ENCODE data around the gene LONRF3.
"Not testable (repeated sequence)": the region's sequence is repeated elsewhere in the genome, so short reads cannot be mapped to it uniquely, and the experiment has no call there.

Gene LONRF3

DNA sequence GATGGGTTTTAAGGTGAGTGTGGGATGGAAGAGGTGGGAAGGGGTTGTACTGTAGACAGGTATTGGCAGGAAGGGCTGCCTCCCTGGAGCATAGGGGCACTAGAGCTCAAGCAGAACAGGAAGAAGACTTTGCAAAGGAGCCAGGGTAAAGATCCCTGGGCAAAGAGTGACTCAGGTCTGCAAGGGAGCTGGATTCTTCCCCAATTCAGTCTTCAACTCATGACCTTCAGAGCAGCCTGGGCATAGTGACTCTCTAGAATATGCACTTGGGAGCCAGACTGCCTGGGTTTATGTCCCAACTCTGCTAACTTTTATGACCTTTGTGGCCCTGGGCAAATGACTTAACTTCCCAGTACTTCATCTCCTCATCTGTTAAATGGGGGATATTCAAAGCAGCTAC is 4.0 kb downstream of the LONRF3 start:
- peak; percentile 19 for DNase-seq
- in situ Hi-C loops (cut with MboI; ENCODE audit: low pct_unique_long_range_greater_than_20kb, low sequenced_read_pairs) = no loop called here

- no peak for DNase-seq
- in situ Hi-C loops (cut with MboI; ENCODE audit: low pct_unique_long_range_greater_than_20kb, low sequenced_read_pairs) = no loop called here
These were observed 6.3 kb downstream of the LONRF3 start for GRCh38 chrX:118980761-118981160.

- DNase-seq = no peak
- in situ Hi-C loops (cut with MboI; ENCODE audit: low pct_unique_long_range_greater_than_20kb, low sequenced_read_pairs) = no loop called here
These were observed 9.1 kb downstream of the LONRF3 start for GRCh38 chrX:118983513-118983912.

GRCh38 chrX:118988911-118989310 is 14.5 kb downstream of the LONRF3 start:
- in situ Hi-C loops (cut with MboI; ENCODE audit: low pct_unique_long_range_greater_than_20kb, low sequenced_read_pairs) = no loop called here
- DNase-seq = peak; percentile 48

- in situ Hi-C loops (cut with MboI; ENCODE audit: low pct_unique_long_range_greater_than_20kb, low sequenced_read_pairs) = no loop called here
- DNase-seq = no peak
These were observed 15.5 kb downstream of the LONRF3 start for GRCh38 chrX:118989886-118990285.

DNA sequence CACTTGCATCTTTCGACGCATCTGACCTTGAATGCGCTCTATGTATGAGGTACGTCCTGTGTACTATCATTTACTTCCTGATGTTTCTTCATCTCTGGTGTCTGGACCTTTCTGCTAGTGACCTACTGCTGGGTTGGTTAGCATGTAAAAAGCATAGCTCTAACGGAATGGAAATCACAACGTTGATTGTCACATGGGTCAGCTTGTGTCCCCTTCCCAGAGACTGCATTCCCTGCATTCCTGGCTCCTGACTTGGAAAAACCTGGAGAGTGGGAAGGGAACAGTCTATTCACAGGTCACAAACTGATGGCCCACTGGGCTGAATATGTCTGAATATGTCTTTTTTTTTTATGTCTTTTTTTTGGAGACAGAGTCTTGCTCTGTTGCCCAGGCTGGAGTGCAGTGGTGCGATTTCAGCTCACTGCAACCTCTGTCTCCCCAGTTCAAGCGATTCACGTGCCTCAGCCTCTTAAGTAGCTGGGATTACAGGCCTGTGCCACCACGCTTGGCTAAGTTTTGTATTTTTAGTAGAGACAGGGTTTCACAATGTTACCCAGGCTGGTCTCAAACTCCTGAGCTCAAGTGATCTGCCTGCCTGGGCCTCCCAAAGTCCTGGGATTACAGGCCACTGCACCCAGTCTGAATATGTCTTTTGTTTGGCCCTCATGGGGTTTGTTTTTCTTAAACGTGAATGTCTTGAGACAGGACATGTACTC is 16.3 kb downstream of the LONRF3 start:
- in situ Hi-C loops (cut with MboI; ENCODE audit: low pct_unique_long_range_greater_than_20kb, low sequenced_read_pairs) = no loop called here
- no peak for DNase-seq

DNA sequence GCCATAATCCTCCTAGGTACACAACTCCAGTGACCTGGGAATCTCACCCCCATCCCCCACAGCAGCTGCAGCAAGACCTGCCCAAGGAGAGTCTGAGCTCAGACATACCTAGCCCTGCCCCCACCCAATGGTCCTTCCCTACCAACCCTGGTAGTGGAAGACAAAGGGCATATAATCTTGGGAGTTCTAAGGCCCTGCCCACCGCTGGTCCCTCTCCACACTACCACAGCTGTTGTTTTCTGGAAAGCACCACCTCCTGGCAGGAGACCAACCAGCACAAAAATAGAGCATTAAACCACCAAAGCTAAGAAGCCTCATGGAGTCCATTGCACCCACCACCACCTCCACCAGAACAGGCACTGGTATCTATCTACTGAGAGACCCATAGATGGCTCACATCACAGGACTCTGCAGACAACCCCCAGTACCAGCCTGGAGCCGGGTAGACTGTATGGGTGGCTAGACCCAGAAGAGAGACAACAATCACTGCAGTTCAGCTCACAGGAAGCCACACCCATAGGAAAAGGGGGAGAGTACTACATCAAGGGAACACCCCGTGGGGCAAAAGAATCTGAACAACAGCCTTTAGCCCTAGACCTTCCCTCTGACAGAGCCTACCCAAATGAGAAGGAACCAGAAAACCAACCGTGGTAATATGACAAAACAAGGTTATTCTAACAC is 18.2 kb downstream of the LONRF3 start:
- DNase-seq; in situ Hi-C loops (cut with MboI; ENCODE audit: low pct_unique_long_range_greater_than_20kb, low sequenced_read_pairs): not testable (repeated sequence)

DNA sequence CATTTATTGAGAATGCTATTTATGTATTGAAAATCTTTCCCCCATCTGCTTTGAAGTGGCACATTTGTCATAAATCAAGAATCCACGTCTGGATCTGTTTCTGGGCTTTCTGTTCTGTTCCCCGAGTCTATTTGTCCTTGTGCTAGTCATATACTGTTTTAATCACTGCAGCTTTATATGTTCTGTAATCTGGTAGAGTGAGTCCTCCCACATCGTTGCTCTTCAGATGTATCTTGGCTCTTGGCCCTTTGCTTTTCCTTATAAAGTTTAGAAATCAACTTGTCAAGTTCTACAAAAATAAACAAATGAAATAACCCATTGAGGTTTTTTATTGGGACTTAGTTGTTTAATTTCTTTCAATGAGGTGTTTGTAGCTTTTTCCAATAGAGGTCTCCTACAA is 29.0 kb downstream of the LONRF3 start:
- no peak for DNase-seq
- in situ Hi-C loops (cut with MboI; ENCODE audit: low pct_unique_long_range_greater_than_20kb, low sequenced_read_pairs) = no loop called here

DNA sequence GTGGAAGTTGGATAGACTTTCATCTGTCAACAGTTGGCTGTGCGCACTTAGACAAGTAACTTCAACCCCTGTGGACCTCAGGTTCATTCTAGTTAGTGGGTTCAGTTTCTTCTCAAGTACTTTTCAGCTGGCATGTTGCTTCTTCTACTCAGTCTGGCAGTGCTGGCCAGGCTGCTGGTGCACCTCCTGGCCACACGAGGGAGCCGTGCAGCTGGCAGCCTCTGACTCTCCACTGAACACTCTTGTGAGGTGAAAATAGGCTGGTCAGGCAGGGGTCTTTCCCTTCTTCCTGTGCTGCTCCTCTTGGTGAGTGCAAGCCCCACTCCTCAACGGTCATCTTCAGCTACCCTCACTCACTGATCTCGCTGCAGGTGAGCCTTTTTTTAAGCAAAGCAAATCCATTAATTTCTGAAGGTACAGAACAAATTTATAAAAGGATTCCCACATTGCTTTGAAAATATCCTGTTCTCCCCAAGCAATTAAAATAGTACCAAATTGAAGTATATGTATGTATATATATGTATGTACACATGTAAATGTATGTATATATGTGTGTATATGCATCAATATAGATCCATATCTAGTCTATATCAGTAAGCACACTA is 30.6 kb downstream of the LONRF3 start:
- in situ Hi-C loops (cut with MboI; ENCODE audit: low pct_unique_long_range_greater_than_20kb, low sequenced_read_pairs) = no loop called here
- peak; percentile 75 for DNase-seq

DNA sequence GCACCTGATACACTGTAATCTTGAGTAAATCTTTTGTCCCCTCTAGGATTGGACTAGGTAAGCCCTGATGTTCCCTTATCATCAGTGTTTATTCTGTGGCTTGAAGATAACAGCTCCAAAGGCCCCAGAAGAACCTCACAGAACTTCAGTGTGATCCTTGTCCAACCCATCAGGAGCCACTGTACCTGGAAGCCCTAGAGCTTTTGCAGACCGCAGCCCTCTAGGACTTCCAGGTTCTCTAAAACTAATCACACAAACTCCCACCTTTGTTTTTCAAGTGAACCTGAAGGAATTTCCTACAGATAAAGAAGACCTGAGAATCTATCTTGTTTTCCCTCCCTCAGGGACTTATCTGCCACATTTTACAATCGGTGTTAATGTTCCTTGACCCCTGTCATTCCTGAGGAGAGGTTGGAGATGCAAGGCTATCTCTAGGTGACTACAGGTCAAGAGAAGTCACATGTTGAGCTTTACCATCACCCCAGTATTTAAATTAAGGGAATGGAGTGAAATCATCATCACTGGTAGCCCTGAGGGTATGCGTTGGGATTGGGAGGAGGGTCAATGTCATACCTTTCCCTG is 32.9 kb downstream of the LONRF3 start:
- no peak for DNase-seq
- in situ Hi-C loops (cut with MboI; ENCODE audit: low pct_unique_long_range_greater_than_20kb, low sequenced_read_pairs) = no loop called here

GRCh38 chrX:119008110-119008744 is 33.8 kb downstream of the LONRF3 start:
- peak; percentile 41 for DNase-seq

DNA sequence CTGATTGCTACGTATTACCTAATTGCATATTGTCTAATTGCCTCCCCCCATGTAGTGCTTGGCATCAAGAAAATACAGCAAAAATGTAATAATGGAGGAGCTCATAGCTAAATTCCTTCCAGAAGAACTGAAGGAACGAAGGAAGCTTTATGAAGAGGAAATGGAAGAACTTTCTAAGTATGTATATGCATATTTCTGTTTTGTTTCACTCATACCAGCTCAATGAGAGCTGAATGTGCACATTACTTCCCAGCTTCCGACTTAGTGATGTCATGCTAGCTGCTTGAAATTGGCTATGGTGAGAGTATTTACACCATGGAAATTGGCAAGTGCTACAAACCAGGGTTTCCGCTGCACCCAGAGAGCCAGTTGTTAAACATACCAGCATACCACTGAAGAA is 34.7 kb downstream of the LONRF3 start:
- DNase-seq = no peak
- in situ Hi-C loops (cut with MboI; ENCODE audit: low pct_unique_long_range_greater_than_20kb, low sequenced_read_pairs) = no loop called here

More at GRCh38 chrX:119008110-119008744, 33.8 kb downstream of the LONRF3 start:
- in situ Hi-C loops (cut with MboI; ENCODE audit: low pct_unique_long_range_greater_than_20kb, low sequenced_read_pairs) = no loop called here

DNA sequence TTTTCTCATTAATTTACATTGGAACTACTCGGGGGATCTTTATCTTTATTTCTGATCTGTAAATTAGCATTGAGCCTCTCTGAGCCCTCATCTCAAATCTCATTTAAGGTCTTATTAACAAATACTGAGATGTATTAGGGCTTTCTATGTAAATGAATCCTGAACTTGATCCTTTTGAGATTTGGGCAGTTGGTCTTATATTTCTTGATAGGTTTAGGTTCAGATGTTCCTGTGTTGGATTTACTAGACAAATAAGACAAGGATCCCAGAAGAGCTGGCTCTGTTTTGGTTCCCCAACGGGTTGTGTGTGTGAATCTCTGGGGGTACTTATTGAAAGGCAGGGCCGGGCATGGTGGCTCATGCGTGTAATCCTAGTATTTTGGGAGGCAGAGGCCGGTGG is 36.1 kb downstream of the LONRF3 start:
- in situ Hi-C loops (cut with MboI; ENCODE audit: low pct_unique_long_range_greater_than_20kb, low sequenced_read_pairs) = no loop called here
- DNase-seq = no peak

GRCh38 chrX:119013164-119013563 is 38.7 kb downstream of the LONRF3 start:
- in situ Hi-C loops (cut with MboI; ENCODE audit: low pct_unique_long_range_greater_than_20kb, low sequenced_read_pairs) = no loop called here
- DNase-seq = no peak

GRCh38 chrX:119015407-119016237 is 41.2 kb downstream of the LONRF3 start:
- DNase-seq = peak; percentile 84
- in situ Hi-C loops (cut with MboI; ENCODE audit: low pct_unique_long_range_greater_than_20kb, low sequenced_read_pairs) = no loop called here

GRCh38 chrX:119017077-119017476 is 42.7 kb downstream of the LONRF3 start:
- in situ Hi-C loops (cut with MboI; ENCODE audit: low pct_unique_long_range_greater_than_20kb, low sequenced_read_pairs) = no loop called here
- peak; percentile 23 for DNase-seq

DNA sequence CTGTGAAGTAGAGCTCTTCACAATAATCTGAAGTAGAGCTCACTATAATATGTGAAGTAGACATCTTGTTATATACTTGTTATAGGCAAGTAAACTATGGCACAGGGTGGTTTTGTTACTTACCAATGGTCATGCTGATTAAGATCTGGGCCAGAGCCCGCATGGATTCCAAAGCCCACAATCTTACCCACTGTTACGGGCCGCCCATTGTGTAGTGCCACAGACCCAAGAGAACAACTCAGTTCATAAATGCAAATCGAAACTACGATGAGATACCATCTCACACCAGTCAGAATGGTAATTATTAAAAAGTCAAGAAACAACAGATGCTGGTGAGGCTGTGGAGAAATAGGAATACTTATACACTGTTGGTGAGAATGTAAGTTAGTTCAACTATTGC is 51.5 kb downstream of the LONRF3 start:
- in situ Hi-C loops (cut with MboI; ENCODE audit: low pct_unique_long_range_greater_than_20kb, low sequenced_read_pairs) = no loop called here
- DNase-seq = no peak

GRCh38 chrX:119026344-119026743 is 51.9 kb downstream of the LONRF3 start:
- in situ Hi-C loops (cut with MboI; ENCODE audit: low pct_unique_long_range_greater_than_20kb, low sequenced_read_pairs); DNase-seq: not testable (repeated sequence)

All from KBM-7 (cell line).